NCI-H1436 (cell line): ENCODE measurements around the gene CPNE2.

Source experiments
- DNase-seq: peaks from one replicate; lab custom pipeline; 2025; lab: John Stamatoyannopoulos, UW

The CPNE2 gene

GRCh38 chr16:57123974-57124674 lies 31.7 kb downstream of the CPNE2 start:
- DNase-seq, result no peak

GRCh38 chr16:57125376-57125775 lies 33.0 kb downstream of the CPNE2 start:
- no peak for DNase-seq

GRCh38 chr16:57125969-57126368 lies 33.6 kb downstream of the CPNE2 start:
- no peak for DNase-seq

GRCh38 chr16:57126411-57126810 lies 34.0 kb downstream of the CPNE2 start:
- no peak for DNase-seq

- DNase-seq, result no peak
Measured at GRCh38 chr16:57127037-57127763, 34.8 kb downstream of the CPNE2 start.

GRCh38 chr16:57127836-57128235 lies 35.5 kb downstream of the CPNE2 start:
- no peak for DNase-seq

- no peak for DNase-seq
Measured at GRCh38 chr16:57128771-57129389, 36.5 kb downstream of the CPNE2 start.

- no peak for DNase-seq
Measured at GRCh38 chr16:57130950-57131321, 38.6 kb downstream of the CPNE2 start.

GRCh38 chr16:57131351-57131970 lies 39.1 kb downstream of the CPNE2 start:
- DNase-seq, result no peak

GRCh38 chr16:57132470-57132869 lies 40.1 kb downstream of the CPNE2 start:
- DNase-seq, result no peak

GRCh38 chr16:57133031-57133430 lies 40.6 kb downstream of the CPNE2 start:
- no peak for DNase-seq

- no peak for DNase-seq
Measured at GRCh38 chr16:57133886-57134285, 41.5 kb downstream of the CPNE2 start.

- DNase-seq, result no peak
Measured at GRCh38 chr16:57134982-57135381, 42.6 kb downstream of the CPNE2 start.

GRCh38 chr16:57137043-57137442 lies 44.7 kb downstream of the CPNE2 start:
- no peak for DNase-seq

GRCh38 chr16:57137566-57138273 lies 45.3 kb downstream of the CPNE2 start:
- no peak for DNase-seq

GRCh38 chr16:57138281-57138935 lies 46.0 kb downstream of the CPNE2 start:
- DNase-seq, result no peak

- DNase-seq, result no peak
Measured at GRCh38 chr16:57140931-57141668, 48.7 kb downstream of the CPNE2 start.

- no peak for DNase-seq
Measured at GRCh38 chr16:57141822-57142631, 49.6 kb downstream of the CPNE2 start.

GRCh38 chr16:57143149-57143921 lies 51.0 kb downstream of the CPNE2 start:
- no peak for DNase-seq
